Measurements from ENCODE around the gene FGD2. TPM values are rescaled to one million over a fixed set of nuclear protein-coding genes. Genes with fewer than 3 reads are reported as not detected.

Gene FGD2
- total and polyA plus RNA-seq, 9 of the 15 experiments (the other 6 are each of a cell fraction or from before 2014, with no cell fraction given), result 0.09 TPM; not detected in 8

GRCh38 chr6:37029249-37029971, 24.0 kb downstream of the FGD2 start (continued):
- TF ChIP-seq HBP1 (CRISPR knock-in tag; IDR thresholded peaks at IDR 0.05), result no peak; the same call in 1 of the 2 replicates
- TF ChIP-seq MBD2 (IDR thresholded peaks at IDR 0.05; ENCODE audit: borderline replicate concordance, low read depth), result peak; percentile 22
- TF ChIP-seq NFXL1 (CRISPR knock-in tag; IDR thresholded peaks at IDR 0.05), result no peak
- no peak for TF ChIP-seq ZNF778 (CRISPR knock-in tag; IDR thresholded peaks at IDR 0.05)
- TF ChIP-seq, protein P1, sequence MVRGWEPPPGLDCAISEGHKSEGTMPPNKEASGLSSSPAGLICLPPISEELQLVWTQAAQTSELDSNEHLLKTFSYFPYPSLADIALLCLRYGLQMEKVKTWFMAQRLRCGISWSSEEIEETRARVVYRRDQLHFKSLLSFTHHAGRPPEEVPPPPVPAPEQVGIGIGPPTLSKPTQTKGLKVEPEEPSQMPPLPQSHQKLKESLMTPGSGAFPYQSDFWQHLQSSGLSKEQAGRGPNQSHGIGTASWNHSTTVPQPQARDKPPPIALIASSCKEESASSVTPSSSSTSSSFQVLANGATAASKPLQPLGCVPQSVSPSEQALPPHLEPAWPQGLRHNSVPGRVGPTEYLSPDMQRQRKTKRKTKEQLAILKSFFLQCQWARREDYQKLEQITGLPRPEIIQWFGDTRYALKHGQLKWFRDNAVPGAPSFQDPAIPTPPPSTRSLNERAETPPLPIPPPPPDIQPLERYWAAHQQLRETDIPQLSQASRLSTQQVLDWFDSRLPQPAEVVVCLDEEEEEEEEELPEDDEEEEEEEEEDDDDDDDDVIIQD (CRISPR knock-in tag; IDR thresholded peaks at IDR 0.05), result no peak
- TF ChIP-seq GTF2A2 (tag; IDR thresholded peaks at IDR 0.05), result no peak
- TF ChIP-seq COPS2 (conservative IDR thresholded peaks at IDR 0.05), result no peak
- TF ChIP-seq RFX5 (IDR thresholded peaks at IDR 0.05; ENCODE audit: low read depth, low read length), result no peak
- TF ChIP-seq SETDB1 (IDR thresholded peaks at IDR 0.05; ENCODE audit: low read length), result no peak
- peak; percentile 52 for TF ChIP-seq PRDM10 (IDR thresholded peaks at IDR 0.05; ENCODE audit: partially characterized antibody)
- peak; percentile 55 for TF ChIP-seq HCFC1 (IDR thresholded peaks at IDR 0.05; ENCODE audit: low read depth, low read length)
- TF ChIP-seq ZNF354B (CRISPR knock-in tag; IDR thresholded peaks at IDR 0.05), result no peak
- TF ChIP-seq OTX1 (CRISPR knock-in tag; IDR thresholded peaks at IDR 0.05), result no peak
- peak; percentile 33; the same call in 1 of the 2 replicates for TF ChIP-seq MIER1 (IDR thresholded peaks at IDR 0.05; ENCODE audit: low read depth)
- no peak for TF ChIP-seq NFYB (IDR thresholded peaks at IDR 0.05; ENCODE audit: extremely low read depth, insufficient read length)
- TF ChIP-seq ZFP36 (IDR thresholded peaks at IDR 0.05; ENCODE audit: low read depth, low read length, partially characterized antibody), result peak; percentile 69
- TF ChIP-seq RFX1 (IDR thresholded peaks at IDR 0.05), result no peak
- TF ChIP-seq, protein P2, sequence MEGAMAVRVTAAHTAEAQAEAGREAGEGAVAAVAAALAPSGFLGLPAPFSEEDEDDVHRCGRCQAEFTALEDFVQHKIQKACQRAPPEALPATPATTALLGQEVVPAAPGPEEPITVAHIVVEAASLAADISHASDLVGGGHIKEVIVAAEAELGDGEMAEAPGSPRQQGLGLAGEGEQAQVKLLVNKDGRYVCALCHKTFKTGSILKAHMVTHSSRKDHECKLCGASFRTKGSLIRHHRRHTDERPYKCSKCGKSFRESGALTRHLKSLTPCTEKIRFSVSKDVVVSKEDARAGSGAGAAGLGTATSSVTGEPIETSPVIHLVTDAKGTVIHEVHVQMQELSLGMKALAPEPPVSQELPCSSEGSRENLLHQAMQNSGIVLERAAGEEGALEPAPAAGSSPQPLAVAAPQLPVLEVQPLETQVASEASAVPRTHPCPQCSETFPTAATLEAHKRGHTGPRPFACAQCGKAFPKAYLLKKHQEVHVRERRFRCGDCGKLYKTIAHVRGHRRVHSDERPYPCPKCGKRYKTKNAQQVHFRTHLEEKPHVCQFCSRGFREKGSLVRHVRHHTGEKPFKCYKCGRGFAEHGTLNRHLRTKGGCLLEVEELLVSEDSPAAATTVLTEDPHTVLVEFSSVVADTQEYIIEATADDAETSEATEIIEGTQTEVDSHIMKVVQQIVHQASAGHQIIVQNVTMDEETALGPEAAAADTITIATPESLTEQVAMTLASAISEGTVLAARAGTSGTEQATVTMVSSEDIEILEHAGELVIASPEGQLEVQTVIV (CRISPR knock-in tag; IDR thresholded peaks at IDR 0.05; ENCODE audit: borderline replicate concordance), result no peak
- no peak for TF ChIP-seq ZNF75A (CRISPR knock-in tag; IDR thresholded peaks at IDR 0.05)
- no peak for TF ChIP-seq ZNF507 (tag; conservative IDR thresholded peaks at IDR 0.05)
- TF ChIP-seq SRSF1 (IDR thresholded peaks at IDR 0.05; ENCODE audit: low read depth, low read length), result no peak
